GM19468 (cell line): ENCODE results near the gene DMAC2L.

Source experiments
- ATAC-seq: cut with Tn5 transposase; IDR thresholded peaks from one replicate; pipeline ENCODE4 v1.9.1; 2021; ENCODE audit warnings: mild to moderate bottlenecking, moderate library complexity, moderate number of reproducible peaks; ENCODE audit not compliant: unreplicated experiment; ENCODE audit errors: extremely low read depth

The DMAC2L gene

GRCh38 chr14:50320283-50320682 is 8.2 kb downstream of the DMAC2L start:
- no peak for ATAC-seq

GRCh38 chr14:50321009-50321660 is 9.0 kb downstream of the DMAC2L start:
- ATAC-seq, result peak; percentile 72

DNA sequence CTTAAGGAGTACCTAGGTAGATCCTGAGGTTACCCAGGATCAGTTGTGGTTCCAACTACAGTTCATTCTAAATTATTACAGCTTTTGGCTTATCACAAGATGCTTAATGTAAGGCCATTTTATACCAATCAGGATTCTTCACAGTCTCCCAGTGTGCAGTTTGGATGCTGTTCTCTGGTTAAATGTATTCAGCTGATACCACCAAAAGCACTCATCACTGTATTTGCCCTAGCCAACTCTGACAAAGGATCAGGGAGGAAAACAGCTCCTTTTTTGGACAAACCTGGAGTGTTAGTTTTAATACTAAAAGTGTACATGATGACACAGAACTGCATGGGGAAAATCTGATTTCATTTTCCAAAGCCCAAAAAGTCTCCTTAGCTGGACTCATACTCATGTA is 19.5 kb downstream of the DMAC2L start:
- ATAC-seq, result no peak

DNA sequence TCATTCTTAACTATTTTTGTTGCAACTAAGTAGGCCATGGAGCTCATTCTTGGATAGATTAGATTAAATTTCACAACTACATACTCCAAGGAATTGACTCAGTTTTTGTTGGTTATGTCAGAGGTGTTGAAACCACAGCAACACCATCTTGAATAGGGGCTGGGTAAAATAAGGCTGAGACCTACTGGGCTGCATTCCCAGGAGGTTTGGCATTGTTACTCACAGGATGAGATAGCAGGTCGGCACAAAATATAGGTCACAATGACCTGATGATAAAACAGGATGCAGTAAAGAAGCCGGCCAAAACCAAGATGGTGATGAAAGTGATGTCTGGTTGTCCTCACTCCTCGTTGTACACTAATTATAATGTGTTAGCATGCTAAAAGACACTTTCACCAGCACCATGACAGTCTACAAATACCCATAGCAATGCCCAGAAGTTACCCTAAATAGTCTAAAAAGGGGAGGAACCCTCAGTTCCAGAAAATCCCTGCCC is 20.9 kb downstream of the DMAC2L start:
- no peak for ATAC-seq

DNA sequence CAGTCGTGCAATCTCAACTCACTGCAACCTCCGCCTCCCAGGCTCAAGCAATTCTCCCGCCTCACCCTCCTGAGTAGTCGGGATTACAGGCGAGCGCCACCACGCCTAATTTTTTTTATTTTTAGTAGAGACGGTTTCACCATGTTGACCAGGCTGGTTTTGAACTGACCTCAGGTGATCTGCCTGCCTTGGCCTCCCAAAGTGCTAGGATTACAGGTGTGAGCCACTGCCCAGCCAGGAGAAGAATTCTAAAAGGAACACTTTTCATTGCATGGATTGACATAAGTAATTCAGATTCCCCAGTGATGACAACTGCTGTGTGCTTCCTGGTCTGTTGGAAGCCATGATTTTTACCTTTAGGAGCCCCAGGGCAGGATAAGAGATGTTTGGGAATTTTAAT is 22.1 kb downstream of the DMAC2L start:
- ATAC-seq, result no peak

GRCh38 chr14:50335389-50335788 is 23.3 kb downstream of the DMAC2L start:
- no peak for ATAC-seq

- ATAC-seq, result no peak
Observed at GRCh38 chr14:50335989-50336824, 24.1 kb downstream of the DMAC2L start.

DNA sequence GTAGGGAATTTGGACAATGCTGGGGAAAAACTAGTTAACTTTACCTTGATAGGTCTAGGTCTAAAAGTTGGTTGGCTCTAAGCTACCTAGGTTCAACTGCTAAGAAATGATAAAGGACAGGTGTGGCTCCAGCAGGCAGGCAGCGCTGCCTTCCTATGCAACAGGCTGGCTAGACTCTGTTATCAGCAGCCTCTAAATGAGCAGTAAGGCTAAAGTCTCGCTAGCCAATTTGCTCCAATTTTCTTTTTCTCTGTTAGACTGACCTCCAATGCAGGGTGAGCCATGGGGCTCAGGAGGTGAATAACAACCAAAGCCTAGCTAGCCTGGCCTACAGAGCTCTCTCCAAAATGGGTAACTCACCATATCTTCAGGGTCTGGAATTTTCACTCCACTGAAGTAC is 26.5 kb downstream of the DMAC2L start:
- no peak for ATAC-seq

DNA sequence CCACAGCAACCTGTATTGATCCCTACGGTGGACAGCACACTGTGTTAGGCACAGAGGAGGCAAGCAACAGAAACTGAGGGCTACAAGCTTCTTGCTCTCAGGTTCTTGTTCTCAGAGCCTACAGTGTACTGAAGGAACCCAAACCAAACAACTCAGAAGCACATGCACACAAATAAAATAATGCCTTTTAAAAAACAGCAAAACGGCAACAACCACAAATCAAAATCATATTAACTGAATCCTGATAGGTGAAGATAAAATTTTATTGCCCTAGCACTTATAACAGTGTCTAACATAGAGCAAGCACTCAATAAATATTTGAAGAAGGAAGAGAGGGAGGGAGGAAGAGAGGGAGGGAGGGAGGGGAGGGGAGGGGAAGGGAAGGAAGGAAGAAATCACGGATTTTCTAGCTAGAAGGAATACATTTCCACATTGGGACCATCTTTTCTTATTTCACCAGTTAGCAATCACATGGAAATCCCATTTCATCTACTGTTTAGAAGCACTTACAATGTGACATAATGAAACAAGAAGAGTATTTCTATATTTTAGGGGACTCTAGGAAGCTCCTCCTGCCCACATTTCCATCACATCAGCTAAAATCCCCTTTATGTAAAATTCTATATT is 27.2 kb downstream of the DMAC2L start:
- ATAC-seq, result no peak

GRCh38 chr14:50340045-50340444 is 27.9 kb downstream of the DMAC2L start:
- ATAC-seq, result no peak

DNA sequence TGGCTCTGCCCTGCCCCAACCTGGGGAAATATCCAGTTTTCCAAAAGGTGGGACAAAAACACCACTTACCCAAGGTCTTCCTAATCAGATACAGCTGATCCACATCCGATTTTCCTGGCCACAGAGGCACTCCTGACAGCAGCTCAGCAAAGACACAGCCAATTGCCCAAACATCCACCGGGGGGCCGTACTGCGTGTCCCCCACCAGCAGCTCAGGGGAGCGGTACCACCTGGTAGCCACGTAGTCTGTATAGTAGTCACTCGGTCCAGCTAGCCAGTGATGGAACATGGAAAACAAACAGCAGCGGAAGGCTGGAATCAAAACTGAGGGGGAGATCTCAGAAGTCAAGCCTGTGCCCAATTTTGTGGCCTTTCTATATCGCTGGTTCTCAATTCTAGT is 28.8 kb downstream of the DMAC2L start:
- no peak for ATAC-seq

DNA sequence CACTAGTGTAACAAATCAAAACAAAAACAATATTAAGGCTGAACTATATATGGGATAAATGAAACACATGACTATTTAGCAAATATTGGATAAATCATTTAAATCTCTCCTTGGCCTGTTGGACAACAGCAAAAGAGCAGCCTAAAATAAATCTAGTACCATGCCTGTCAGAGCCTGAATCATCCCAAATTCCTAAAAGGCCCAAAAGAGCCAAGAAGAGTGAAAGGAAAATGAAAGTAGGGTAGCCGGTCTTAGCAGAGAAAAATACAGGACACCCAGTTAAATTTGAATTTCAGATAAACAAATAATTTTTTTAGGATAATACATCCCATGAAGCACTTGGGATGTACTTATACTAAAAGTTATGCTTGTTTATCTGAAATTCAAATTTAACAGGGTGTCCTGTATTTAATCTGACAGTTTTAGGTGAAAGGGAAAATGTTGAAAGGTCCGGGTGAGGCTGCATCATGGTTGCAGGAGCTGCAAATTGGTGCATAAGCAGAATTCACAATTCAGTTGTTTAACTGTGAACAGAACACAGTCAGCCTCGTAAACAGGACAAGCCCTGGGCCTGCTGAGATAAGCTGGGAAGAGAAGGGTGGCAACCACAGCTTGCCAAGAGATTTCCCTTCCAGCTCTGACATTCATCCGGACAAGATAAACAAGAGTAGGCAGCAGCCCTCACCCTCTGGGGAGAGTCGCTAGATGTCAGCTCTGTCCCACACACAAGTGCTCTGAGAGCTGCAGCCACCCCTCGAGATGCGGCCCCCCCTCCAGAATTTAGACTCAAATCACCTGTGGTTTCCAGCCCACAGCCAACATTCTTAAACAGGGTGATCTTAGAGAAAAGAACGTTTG is 30.3 kb downstream of the DMAC2L start:
- no peak for ATAC-seq

DNA sequence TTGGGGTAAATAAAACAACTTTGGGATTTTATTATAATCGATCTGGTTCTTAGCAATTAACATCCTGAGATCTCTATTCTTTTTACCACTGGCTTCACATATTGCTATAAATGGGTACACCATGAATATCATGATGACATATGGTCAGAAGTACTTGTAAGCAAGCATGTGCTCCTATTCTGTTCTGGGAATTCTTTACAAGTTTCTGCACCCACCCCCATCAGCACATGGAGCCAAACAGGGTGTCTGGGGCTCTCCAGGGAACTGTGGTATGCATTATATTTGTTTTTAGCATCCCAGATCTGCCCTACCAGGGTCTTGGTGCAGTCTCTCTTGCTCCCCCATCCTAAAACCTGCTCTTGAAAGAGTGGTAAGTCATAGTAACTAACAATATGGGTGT is 31.3 kb downstream of the DMAC2L start:
- no peak for ATAC-seq

- ATAC-seq, result no peak
Observed at GRCh38 chr14:50344116-50344775, 32.1 kb downstream of the DMAC2L start.

DNA sequence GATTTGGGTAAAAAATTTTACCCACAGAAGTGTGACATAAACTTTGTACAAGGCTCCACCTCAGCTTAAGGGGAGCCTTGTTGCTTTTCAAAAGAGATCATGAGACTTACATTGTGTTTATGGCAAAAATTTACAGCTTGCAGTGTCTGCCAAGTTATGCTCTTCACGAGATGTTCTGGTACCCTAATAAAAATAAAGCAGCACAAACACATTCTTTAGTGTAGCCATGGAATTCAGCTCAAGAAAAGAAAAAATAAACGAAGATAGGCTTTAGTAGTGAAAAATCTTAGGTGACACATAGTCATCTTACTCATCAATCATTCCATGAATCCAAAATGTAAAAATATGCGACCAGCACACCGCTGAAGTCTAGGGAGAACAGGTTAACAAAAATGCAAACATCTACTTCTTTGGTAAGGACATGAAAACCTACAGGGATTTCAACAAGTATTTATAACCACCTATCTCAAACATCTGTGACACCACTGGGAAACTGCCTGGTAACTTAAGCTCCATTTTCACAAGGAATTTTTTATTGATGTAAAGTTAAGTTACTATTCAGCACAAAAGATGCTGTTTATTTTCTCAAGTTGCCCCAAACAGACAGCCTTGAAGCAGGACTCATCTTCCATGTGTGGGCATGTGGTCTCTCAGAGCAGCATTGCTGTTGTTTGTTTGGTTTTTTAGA is 32.9 kb downstream of the DMAC2L start:
- no peak for ATAC-seq

GRCh38 chr14:50345846-50346422 is 33.8 kb downstream of the DMAC2L start:
- ATAC-seq, result no peak

DNA sequence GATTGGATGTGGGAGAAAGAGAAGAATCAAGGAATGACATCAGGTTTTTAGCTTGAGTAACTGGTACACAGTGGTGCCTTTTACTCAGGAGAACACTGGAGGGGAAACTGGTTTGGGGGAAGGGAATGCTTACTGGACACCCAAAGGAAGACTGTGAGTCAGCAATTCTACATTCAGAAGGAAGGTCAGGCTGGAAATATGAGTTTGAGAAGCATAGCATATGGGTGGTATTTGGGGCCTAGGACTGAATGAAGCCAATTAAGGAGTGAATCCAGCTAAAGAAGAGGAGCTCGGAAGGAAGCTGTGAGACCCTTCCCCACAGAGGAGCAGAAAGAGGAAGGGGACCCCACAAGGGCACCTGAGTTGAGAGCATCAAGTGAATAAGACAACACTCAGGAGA is 35.4 kb downstream of the DMAC2L start:
- no peak for ATAC-seq

GRCh38 chr14:50348933-50349332 is 36.8 kb downstream of the DMAC2L start:
- no peak for ATAC-seq

GRCh38 chr14:50350975-50351374 is 38.9 kb downstream of the DMAC2L start:
- no peak for ATAC-seq
